HEK293T (cell line): ENCODE data around the gene TBK1.

Experiments
- FOXM1 ChIP-seq: fragments of 450-650 bp; IDR thresholded peaks from 2 replicates; pipeline ENCODE4 v1.6.1; 2017; ENCODE audit warnings: mild to moderate bottlenecking, borderline replicate concordance
- HDGF ChIP-seq: fragments of 450-650 bp; IDR thresholded peaks from 2 replicates; pipeline ENCODE4 v1.6.1; 2017; ENCODE audit warnings: antibody characterized with exemption, borderline replicate concordance
- NFRKB ChIP-seq: fragments of 450-650 bp; IDR thresholded peaks from 2 replicates; pipeline ENCODE4 v1.6.1; 2016; ENCODE audit warnings: mild to moderate bottlenecking, moderate library complexity
- SP1 ChIP-seq: fragments of 450-650 bp; IDR thresholded peaks from 2 replicates; pipeline ENCODE4 v1.6.1; 2017

DNA sequence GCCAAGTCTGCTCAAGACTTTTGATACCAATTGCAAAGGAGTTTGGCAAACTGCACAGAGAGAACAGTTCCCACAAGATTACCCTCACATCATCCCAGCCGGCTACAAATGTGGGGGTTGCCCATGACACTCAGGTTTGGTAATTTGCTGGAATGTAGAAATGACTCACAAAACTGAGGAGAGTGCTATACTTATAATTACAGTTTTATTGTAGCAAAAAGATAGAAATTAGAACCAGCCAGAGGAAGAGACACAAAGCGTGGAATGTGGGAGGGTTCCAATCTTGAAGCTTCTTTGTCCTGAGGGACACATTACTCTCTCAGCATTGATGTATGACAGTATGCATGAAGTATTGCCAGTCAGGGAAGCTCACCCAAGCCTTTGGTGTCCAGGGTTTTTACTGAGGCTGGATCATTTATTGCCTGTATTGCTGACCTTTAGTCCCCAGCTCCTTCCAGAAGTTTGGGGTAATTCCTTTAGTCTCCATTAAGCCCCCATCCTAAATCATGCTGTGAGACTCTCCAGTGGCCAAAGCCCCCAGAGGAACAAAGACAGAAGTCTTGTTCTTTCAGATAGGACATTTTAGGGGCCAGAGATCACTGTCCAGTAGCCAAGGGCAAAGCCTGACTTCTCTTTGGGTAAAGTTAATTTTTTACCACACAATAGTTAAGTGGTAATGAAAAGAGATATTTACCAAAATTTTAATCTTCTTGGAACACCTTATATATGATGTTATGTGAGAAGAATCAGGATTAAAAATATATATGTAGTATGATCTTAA is 9.9 kb downstream of the TBK1 start:
- TF ChIP-seq FOXM1 (no peak), HDGF (no peak), SP1 (no peak), NFRKB (no peak)
